Neural crest cell (in vitro differentiated cells): ENCODE results near the gene GCNT4. TPM values are rescaled to one million over a fixed set of nuclear protein-coding genes. Genes with fewer than 3 reads are reported as not detected.

Source experiments
- DNase-seq: peaks from one replicate; pipeline ENCODE4 v3.0.0; 2021; ENCODE audit warnings: low read depth, mixed read lengths, low spot score
- H3K27ac Mint-ChIP-seq: one replicate; pipeline ENCODE4 v1.8.0; 2021; ENCODE audit warnings: mild to moderate bottlenecking, mixed read lengths; ENCODE audit not compliant: unreplicated experiment
- H3K27me3 Mint-ChIP-seq: 2 replicates; pipeline ENCODE4 v1.8.0; 2021; ENCODE audit warnings: low read depth, mild to moderate bottlenecking, mixed read lengths
- H3K36me3 Mint-ChIP-seq: 2 replicates; pipeline ENCODE4 v1.8.0; 2021; ENCODE audit warnings: low read depth, mild to moderate bottlenecking, mixed read lengths
- H3K4me1 Mint-ChIP-seq: 2 replicates; pipeline ENCODE4 v1.8.0; 2021; ENCODE audit warnings: mixed read lengths
- H3K4me3 Mint-ChIP-seq: one replicate; pipeline ENCODE4 v1.8.0; 2021; ENCODE audit warnings: mild to moderate bottlenecking, mixed read lengths
- H3K9me3 Mint-ChIP-seq: 2 replicates; pipeline ENCODE4 v1.8.0; 2021; ENCODE audit warnings: mixed read lengths
- CTCF ChIP-seq: fragments of 200-600 bp; sonication (generic); conservative IDR thresholded peaks from 2 replicates; pipeline ENCODE4 v1.5.0; 2021; ENCODE audit warnings: antibody characterized with exemption, mild to moderate bottlenecking
- total RNA-seq: library from RNA; stranded (reverse); gene quantifications from 2 replicates; pipeline ENCODE4 v1.2.1, GENCODE V29; 2021

Gene GCNT4
- total RNA-seq, 1 donor from 2014 or later: 0.56 TPM

GRCh38 chr5:75021219-75021618 is 31.1 kb downstream of the GCNT4 start:
- no peak for DNase-seq
- Mint-ChIP-seq H3K27ac (no peak overlapping the region), H3K4me1 (no peaks in the 10 kb centered on the region), H3K9me3 (no peaks in the 10 kb centered on the region), H3K4me3 (no peak overlapping the region), H3K27me3 (peaks cover 3% of the 10 kb centered on the region), H3K36me3 (no peaks in the 10 kb centered on the region)
- no peak for TF ChIP-seq CTCF

- no peaks in the 10 kb centered on the region for H3K9me3 Mint-ChIP-seq
- no peaks in the 10 kb centered on the region for H3K4me1 Mint-ChIP-seq
- H3K27me3 Mint-ChIP-seq: peaks cover 2% of the 10 kb centered on the region
- H3K36me3 Mint-ChIP-seq: no peaks in the 10 kb centered on the region
- TF ChIP-seq CTCF: no peak
- H3K27ac Mint-ChIP-seq: peak overlapping the region; percentile 60
- no peak for DNase-seq
- no peak overlapping the region for H3K4me3 Mint-ChIP-seq
These were observed 32.2 kb downstream of the GCNT4 start for GRCh38 chr5:75020016-75020656.

GRCh38 chr5:75018805-75019587 is 33.4 kb downstream of the GCNT4 start:
- no peak for TF ChIP-seq CTCF
- DNase-seq: no peak
- H3K4me3 Mint-ChIP-seq: no peak overlapping the region
- no peaks in the 10 kb centered on the region for H3K27me3 Mint-ChIP-seq
- H3K27ac Mint-ChIP-seq: no peak overlapping the region
- no peaks in the 10 kb centered on the region for H3K36me3 Mint-ChIP-seq
- no peaks in the 10 kb centered on the region for H3K4me1 Mint-ChIP-seq
- H3K9me3 Mint-ChIP-seq: no peaks in the 10 kb centered on the region

GRCh38 chr5:75017971-75018370 is 34.4 kb downstream of the GCNT4 start:
- Mint-ChIP-seq H3K36me3 (no peaks in the 10 kb centered on the region), H3K9me3 (peaks cover 3% of the 10 kb centered on the region), H3K27me3 (no peaks in the 10 kb centered on the region), H3K27ac (no peak overlapping the region), H3K4me3 (no peak overlapping the region), H3K4me1 (no peaks in the 10 kb centered on the region)
- DNase-seq: no peak
- TF ChIP-seq CTCF: no peak

GRCh38 chr5:75016896-75017295 is 35.5 kb downstream of the GCNT4 start:
- Mint-ChIP-seq H3K27me3 (no peaks in the 10 kb centered on the region), H3K4me3 (no peak overlapping the region), H3K4me1 (no peaks in the 10 kb centered on the region), H3K36me3 (no peaks in the 10 kb centered on the region), H3K27ac (no peak overlapping the region), H3K9me3 (peaks cover 5% of the 10 kb centered on the region)
- TF ChIP-seq CTCF: no peak
- no peak for DNase-seq
